Spleen (tissue), 11 donors: ENCODE results near the gene NLN. TPM values are rescaled to one million over a fixed set of nuclear protein-coding genes. Genes with fewer than 3 reads are reported as not detected.

ENCODE experiments used
- DNase-seq: peaks from one replicate; pipeline ENCODE4 v3.0.0-alpha.2; 2020
- H3K27ac ChIP-seq, 8 donors: fragments of 200-600 bp; sonication (generic) in 7 of 8; 1 replicate in 4 of 8; 2 replicates in 4 of 8; pipeline versions ENCODE4 v1.5.0 to v1.8.0; 2016 to 2021; ENCODE audit warnings: inconsistent platforms in 4 of 8, mild to moderate bottlenecking in 4 of 8, moderate library complexity in 1 of 8
- H3K27me3 ChIP-seq, 7 donors: fragments of 200-600 bp; sonication (generic) in 6 of 7; replicated peaks in 1 of 7; 1 replicate in 4 of 7; 2 replicates in 3 of 7; pipeline versions ENCODE4 v1.5.0 to v1.8.0; 2016 to 2021; ENCODE audit warnings: inconsistent platforms in 3 of 7, mild to moderate bottlenecking in 1 of 7
- H3K36me3 ChIP-seq, 6 donors: fragments of 200-600 bp; sonication (generic) in 5 of 6; 1 replicate in 4 of 6; 2 replicates in 2 of 6; pipeline versions ENCODE4 v1.5.0 to v1.8.0; 2016 to 2021; ENCODE audit warnings: inconsistent platforms in 2 of 6
- H3K4me1 ChIP-seq, 6 donors: fragments of 200-600 bp; sonication (generic) in 5 of 6; 1 replicate in 3 of 6; 2 replicates in 3 of 6; pipeline versions ENCODE4 v1.5.0 to v1.8.0; 2016 to 2021; ENCODE audit warnings: inconsistent platforms in 3 of 6
- H3K4me3 ChIP-seq, 8 donors: fragments of 200-600 bp; sonication (generic) in 7 of 8; 1 replicate in 4 of 8; 2 replicates in 4 of 8; pipeline versions ENCODE4 v1.5.0 to v1.8.0; 2016 to 2021; ENCODE audit warnings: inconsistent platforms in 4 of 8, mild to moderate bottlenecking in 4 of 8, moderate library complexity in 2 of 8
- H3K9me3 ChIP-seq, 8 donors: fragments of 200-600 bp; sonication (generic) in 7 of 8; 1 replicate in 4 of 8; 2 replicates in 4 of 8; pipeline versions ENCODE4 v1.5.0 to v1.8.0; 2016 to 2021; ENCODE audit warnings: inconsistent platforms in 4 of 8
- CTCF ChIP-seq, 11 experiments: fragments of 200-600 bp in 7 of 11; fragments of 450-650 bp in 4 of 11; sonication (generic) in 4 of 11; IDR thresholded peaks in 8 of 11; conservative IDR thresholded peaks in 3 of 11; 1 replicate in 7 of 11; 2 replicates in 4 of 11; pipeline versions ENCODE4 v1.4.0 to v1.8.0; 2016 to 2021; ENCODE audit warnings: antibody characterized with exemption in 11 of 11, inconsistent platforms in 4 of 11, mild to moderate bottlenecking in 1 of 11
- POLR2A ChIP-seq, 3 donors: fragments of 450-650 bp; IDR thresholded peaks; one replicate each; pipeline ENCODE4 v1.5.1; 2017; ENCODE audit warnings: antibody characterized with exemption in 3 of 3, mild to moderate bottlenecking in 1 of 3
- POLR2AphosphoS5 ChIP-seq, 3 donors: sonication (generic); formaldehyde crosslinking; IDR thresholded peaks; one replicate each; pipeline ENCODE4 v1.5.1; 2017; ENCODE audit warnings: antibody characterized with exemption in 3 of 3
- WGBS, 5 donors: extraction: QIAGEN DNeasy Blood & Tissue Kit in 3 of 5; methylation state at CpG; one replicate each; pipeline versions ENCODE4 v1.1.5 to v1.1.7; 2013 to 2018; 5-methylcytosine and 5-hydroxymethylcytosine counted together
- intact Hi-C: fragments of 100-400 bp; cut with DNase I; formaldehyde crosslinking; loops from one replicate; pipeline ENCODE4 v1.15.0; 2023; ENCODE audit warnings: low total_unique reads
- polyA plus RNA-seq, 3 donors: library from polyadenylated mRNA; stranded (reverse); fragments of 200-250 nt; gene quantifications; one replicate each; pipeline ENCODE4 v1.2.1, GENCODE V29; 2013
- total RNA-seq, 7 donors: library from RNA; depleted of rRNA in 3 of 7; stranded (reverse); fragments of >200 nt in 3 of 7; fragmentation: NEBNext Ultra II Directional in 4 of 7; extraction: Animal tissue kit (Norgen Biotek cat#: 25700) in 4 of 7; gene quantifications; one replicate each; pipeline versions ENCODE4 v1.1.0 to v1.2.1, GENCODE V29; 2016 to 2021
- donor health status: healthy with polysubstance abuse.
- donor health status: DM: no; HTN: no; CAD: no; lungs with moderate emphysema.
- donor health status: DM: no; HTN: no; CAD: no.
- donor health status: Bipolar disorder and iron deficiency.
- donor health status: healthy.
- donor health status: DM: no; HTN: no; CAD: no.
- donor health status: DM: yes; HTN: yes; CAD: no.

Gene NLN
- total and polyA plus RNA-seq, 10 donors, result 1.3 to 24.8 (median 9.0) TPM

DNA sequence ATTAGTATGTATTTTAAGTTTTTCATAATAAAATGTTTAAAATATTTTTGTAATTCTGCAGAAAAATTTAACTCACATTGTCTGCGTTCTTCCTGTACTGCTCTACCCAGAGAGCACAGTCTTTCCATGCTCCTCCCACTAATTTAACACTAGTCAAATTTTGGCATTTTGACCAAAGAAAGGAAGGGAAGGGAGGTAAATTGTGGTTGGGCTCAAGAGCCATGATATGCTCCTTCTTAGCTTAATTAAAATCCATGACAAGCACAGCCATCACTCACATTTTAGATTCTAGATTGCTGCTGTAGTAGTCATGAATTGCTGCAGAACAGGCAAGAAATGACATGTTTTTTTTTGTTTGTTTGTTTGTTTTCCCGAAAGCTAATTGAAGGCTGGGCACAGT lies 98.4 kb downstream of the NLN start:
- no peak overlapping the region for H3K27ac ChIP-seq
- intact Hi-C loops, result no loop called here
- no peaks in the 10 kb centered on the region for H3K27me3 ChIP-seq
- 76 to 89% (median 83%) methylated on average over 2 of the region's 2 CpGs for WGBS, 5 donors
- no peak overlapping the region for H3K4me3 ChIP-seq
- TF ChIP-seq POLR2A (IDR thresholded peaks at IDR 0.05), result no peak
- TF ChIP-seq CTCF (IDR thresholded peaks at IDR 0.05 in 8 of 11, conservative IDR thresholded peaks at IDR 0.05 in 3 of 11), result no peak
- TF ChIP-seq POLR2AphosphoS5 (IDR thresholded peaks at IDR 0.05), result no peak
- H3K9me3 ChIP-seq, result no peaks in the 10 kb centered on the region
- H3K4me1 ChIP-seq, result peaks cover 0 to 21% (median 5%) of the 10 kb centered on the region in 6 donors
- DNase-seq, result no peak
- peaks cover 0 to 4% (median 0%) of the 10 kb centered on the region in 6 donors for H3K36me3 ChIP-seq

GRCh38 chr5:65821966-65822365 lies 100.0 kb downstream of the NLN start:
- 78 to 84% (median 81%) methylated on average over 4 of the region's 4 CpGs for WGBS, 5 donors
- Histone ChIP-seq H3K4me1 (peaks cover 0 to 34% (median 17%) of the 10 kb centered on the region in 6 donors), H3K4me3 (no peak overlapping the region), H3K36me3 (no peaks in the 10 kb centered on the region), H3K9me3 (no peaks in the 10 kb centered on the region), H3K27ac (no peak overlapping the region), H3K27me3 (no peaks in the 10 kb centered on the region)
- intact Hi-C loops, result no loop called here
- DNase-seq, result no peak
- TF ChIP-seq POLR2A (IDR thresholded peaks at IDR 0.05) (no peak), CTCF (IDR thresholded peaks at IDR 0.05 in 8 of 11, conservative IDR thresholded peaks at IDR 0.05 in 3 of 11) (no peak), POLR2AphosphoS5 (IDR thresholded peaks at IDR 0.05) (no peak)

DNA sequence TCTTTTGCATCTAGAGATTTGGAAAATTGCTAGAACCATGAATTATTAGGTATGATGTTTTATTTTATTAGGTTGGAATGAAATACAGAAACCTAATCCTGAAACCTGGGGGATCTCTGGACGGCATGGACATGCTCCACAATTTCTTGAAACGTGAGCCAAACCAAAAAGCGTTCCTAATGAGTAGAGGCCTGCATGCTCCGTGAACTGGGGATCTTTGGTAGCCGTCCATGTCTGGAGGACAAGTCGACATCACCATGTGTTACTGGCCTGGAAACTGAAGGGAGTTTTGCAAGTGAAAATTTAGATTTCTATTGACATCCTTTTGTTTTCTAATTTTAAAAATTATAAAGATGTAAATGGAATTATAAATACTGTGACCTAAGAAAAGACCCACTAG lies 100.7 kb downstream of the NLN start:
- intact Hi-C loops, result no loop called here

GRCh38 chr5:65823204-65823603 lies 101.2 kb downstream of the NLN start:
- DNase-seq, result no peak

More for the DNA sequence above, 100.7 kb downstream of the NLN start:
- Histone ChIP-seq H3K36me3 (no peaks in the 10 kb centered on the region), H3K4me1 (peaks cover 0 to 34% (median 17%) of the 10 kb centered on the region in 6 donors), H3K4me3 (no peak overlapping the region), H3K27ac (no peak overlapping the region), H3K9me3 (no peaks in the 10 kb centered on the region), H3K27me3 (no peaks in the 10 kb centered on the region)
- 93 to 97% (median 95%) methylated on average over 6 of the region's 6 CpGs for WGBS, 5 donors
- TF ChIP-seq POLR2A (IDR thresholded peaks at IDR 0.05) (no peak), CTCF (IDR thresholded peaks at IDR 0.05 in 8 of 11, conservative IDR thresholded peaks at IDR 0.05 in 3 of 11) (no peak), POLR2AphosphoS5 (IDR thresholded peaks at IDR 0.05) (no peak)
- DNase-seq, result no peak

More at GRCh38 chr5:65823204-65823603, 101.2 kb downstream of the NLN start:
- peaks cover 0 to 34% (median 17%) of the 10 kb centered on the region in 6 donors for H3K4me1 ChIP-seq
- H3K9me3 ChIP-seq, result no peaks in the 10 kb centered on the region
- H3K36me3 ChIP-seq, result no peaks in the 10 kb centered on the region
- intact Hi-C loops, result no loop called here
- no peak overlapping the region for H3K27ac ChIP-seq
- TF ChIP-seq POLR2AphosphoS5 (IDR thresholded peaks at IDR 0.05) (no peak), CTCF (IDR thresholded peaks at IDR 0.05 in 8 of 11, conservative IDR thresholded peaks at IDR 0.05 in 3 of 11) (no peak), POLR2A (IDR thresholded peaks at IDR 0.05) (no peak)
- no peak overlapping the region for H3K4me3 ChIP-seq
- WGBS, 5 donors, result 95 to 96% (median 95%) methylated on average over 2 of the region's 2 CpGs
- H3K27me3 ChIP-seq, result no peaks in the 10 kb centered on the region
